Measurements from ENCODE around the gene AHCYL2. TPM values are rescaled to one million over a fixed set of nuclear protein-coding genes. Genes with fewer than 3 reads are reported as not detected.
"Not testable (repeated sequence)": the region's sequence is repeated elsewhere in the genome, so short reads cannot be mapped to it uniquely, and the experiment has no call there.

AHCYL2 gene
- total RNA-seq, 1 donor from 2014 or later: 106 TPM

DNA sequence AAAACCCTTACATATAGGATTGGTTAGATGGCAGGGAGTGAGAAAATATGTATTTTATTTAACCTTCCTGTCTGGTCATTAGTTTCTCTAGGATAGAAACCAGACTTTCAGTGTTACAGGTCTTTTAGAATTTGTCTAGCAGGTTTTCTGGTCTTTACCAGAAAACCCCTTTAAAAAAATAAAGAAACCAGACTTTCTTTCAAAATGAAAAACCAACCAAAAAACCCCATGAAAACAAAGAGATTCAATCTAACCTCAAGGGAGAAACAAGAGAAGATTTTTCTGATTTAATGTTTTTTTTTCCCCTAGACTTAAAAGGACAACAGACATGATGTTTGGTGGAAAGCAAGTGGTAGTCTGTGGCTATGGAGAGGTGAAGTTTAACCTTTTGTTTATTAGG, 180.7 kb downstream of the AHCYL2 start:
- H3K27ac ChIP-seq: no peak overlapping the region
- intact Hi-C loops (cut with DNase I): no loop called here
- H3K4me1 ChIP-seq: no peaks in the 10 kb centered on the region
- no peaks in the 10 kb centered on the region for H3K27me3 ChIP-seq
- DNase-seq: no peak
- ATAC-seq: no peak
- no peak overlapping the region for H3K4me3 ChIP-seq
- TF ChIP-seq CTCF (IDR thresholded peaks at IDR 0.05): no peak
- H3K9me3 ChIP-seq: no peaks in the 10 kb centered on the region
- H3K36me3 ChIP-seq: peaks cover 54% of the 10 kb centered on the region

DNA sequence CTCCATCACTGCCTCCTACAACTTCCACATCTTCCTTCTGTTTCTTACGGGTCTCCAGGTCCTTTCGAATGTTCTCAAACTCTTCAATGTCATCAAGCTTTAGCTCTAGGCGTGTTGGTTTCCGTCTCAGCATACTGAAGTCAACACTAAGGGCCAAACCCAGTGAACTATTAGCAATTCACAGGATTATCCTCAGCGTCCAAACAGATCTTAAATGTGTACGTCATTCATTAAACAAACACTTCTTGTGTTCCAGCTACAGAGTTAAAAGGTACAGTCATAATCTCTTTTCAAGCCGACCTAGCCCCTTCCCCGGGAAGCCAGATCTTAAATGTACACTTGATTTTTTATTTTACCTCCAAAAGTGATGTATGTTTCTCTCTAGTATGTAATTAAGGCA, 185.4 kb downstream of the AHCYL2 start:
- H3K27me3 ChIP-seq; H3K27ac ChIP-seq; H3K9me3 ChIP-seq; ATAC-seq; intact Hi-C loops (cut with DNase I); H3K4me1 ChIP-seq; H3K4me3 ChIP-seq; DNase-seq: not testable (repeated sequence)
- peaks cover 49% of the 10 kb centered on the region for H3K36me3 ChIP-seq

- H3K27ac ChIP-seq: no peak overlapping the region
- H3K4me3 ChIP-seq: no peak overlapping the region
- H3K27me3 ChIP-seq: no peaks in the 10 kb centered on the region
- no peak for DNase-seq
- no peak for ATAC-seq
- no peak for TF ChIP-seq CTCF (IDR thresholded peaks at IDR 0.05)
- H3K36me3 ChIP-seq: peaks cover 41% of the 10 kb centered on the region
- intact Hi-C loops (cut with DNase I): no loop called here
- no peaks in the 10 kb centered on the region for H3K9me3 ChIP-seq
- no peaks in the 10 kb centered on the region for H3K4me1 ChIP-seq
Observed at GRCh38 chr7:129412501-129412900, 187.7 kb downstream of the AHCYL2 start.

GRCh38 chr7:129417073-129417472, 192.2 kb downstream of the AHCYL2 start:
- no peaks in the 10 kb centered on the region for H3K4me1 ChIP-seq
- DNase-seq (no peak), ATAC-seq (no peak)
- no peaks in the 10 kb centered on the region for H3K27me3 ChIP-seq
- intact Hi-C loops (cut with DNase I): no loop called here
- peaks cover 32% of the 10 kb centered on the region for H3K36me3 ChIP-seq
- no peak for TF ChIP-seq CTCF (IDR thresholded peaks at IDR 0.05)
- no peak overlapping the region for H3K27ac ChIP-seq
- H3K4me3 ChIP-seq: no peak overlapping the region
- no peaks in the 10 kb centered on the region for H3K9me3 ChIP-seq

DNA sequence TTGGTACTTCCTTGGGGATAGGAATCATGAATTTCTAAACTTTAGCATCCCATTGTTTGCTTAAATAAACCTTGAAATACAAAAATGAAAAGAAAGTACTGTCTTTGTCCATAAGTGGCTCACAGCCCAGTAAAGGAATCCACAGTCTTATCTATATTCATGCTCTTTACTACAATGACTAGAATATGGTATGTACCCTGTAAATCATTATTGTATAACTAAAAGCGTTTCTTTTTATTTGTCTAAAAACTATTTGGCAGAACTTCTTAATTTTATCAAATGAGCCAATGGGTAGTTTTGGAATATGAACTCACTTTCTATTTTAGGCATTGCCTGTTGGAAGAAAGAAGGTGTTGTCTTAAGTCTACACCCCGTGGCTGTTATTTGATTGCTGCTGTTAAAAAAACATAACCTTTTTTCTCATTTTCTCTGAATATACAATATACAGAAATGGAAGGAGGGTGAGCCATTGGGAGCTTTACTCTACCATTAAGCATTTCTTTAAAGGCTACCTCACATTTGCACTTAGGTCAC, 197.0 kb downstream of the AHCYL2 start:
- Histone ChIP-seq H3K27me3 (no peaks in the 10 kb centered on the region), H3K27ac (no peak overlapping the region), H3K9me3 (no peaks in the 10 kb centered on the region), H3K4me1 (no peaks in the 10 kb centered on the region), H3K36me3 (peaks cover 45% of the 10 kb centered on the region), H3K4me3 (no peak overlapping the region)
- no peak for TF ChIP-seq CTCF (IDR thresholded peaks at IDR 0.05)
- DNase-seq (no peak), ATAC-seq (no peak)
- intact Hi-C loops (cut with DNase I): no loop called here

- H3K4me1 ChIP-seq: no peaks in the 10 kb centered on the region
- H3K4me3 ChIP-seq: no peak overlapping the region
- intact Hi-C loops (cut with DNase I): no loop called here
- DNase-seq (no peak), ATAC-seq (no peak)
- no peak overlapping the region for H3K27ac ChIP-seq
- no peaks in the 10 kb centered on the region for H3K9me3 ChIP-seq
- no peak for TF ChIP-seq CTCF (IDR thresholded peaks at IDR 0.05)
- no peaks in the 10 kb centered on the region for H3K27me3 ChIP-seq
- peaks cover 50% of the 10 kb centered on the region for H3K36me3 ChIP-seq
Observed at GRCh38 chr7:129422727-129423126, 197.9 kb downstream of the AHCYL2 start.

Measured in upper lobe of right lung (tissue), 1 donor.